MM.1S (cell line): ENCODE measurements around the gene QRICH1.

Experiments used
- EZH2 ChIP-seq: fragments of 300-600 bp; sonication (generic); optimal IDR thresholded peaks from 2 replicates; pipeline ENCODE3; 2017; ENCODE audit warnings: low read depth, mild to moderate bottlenecking, antibody characterized with exemption, low read length, mixed read lengths
- EZH2phosphoT487 ChIP-seq: fragments of 300-600 bp; sonication (generic); IDR thresholded peaks from 2 replicates; pipeline ENCODE4 v1.6.1; 2018; ENCODE audit warnings: antibody characterized with exemption, low read length
- TF ChIP-seq, protein P1 (sequence below): fragments of 300-600 bp; sonication (generic); IDR thresholded peaks from 2 replicates; pipeline ENCODE4 v1.5.1; 2016; ENCODE audit warnings: antibody characterized with exemption, low read length, mixed read lengths

GRCh38 chr3:49100046-49100615 is 6.3 kb upstream of the QRICH1 start:
- TF ChIP-seq, protein P1, sequence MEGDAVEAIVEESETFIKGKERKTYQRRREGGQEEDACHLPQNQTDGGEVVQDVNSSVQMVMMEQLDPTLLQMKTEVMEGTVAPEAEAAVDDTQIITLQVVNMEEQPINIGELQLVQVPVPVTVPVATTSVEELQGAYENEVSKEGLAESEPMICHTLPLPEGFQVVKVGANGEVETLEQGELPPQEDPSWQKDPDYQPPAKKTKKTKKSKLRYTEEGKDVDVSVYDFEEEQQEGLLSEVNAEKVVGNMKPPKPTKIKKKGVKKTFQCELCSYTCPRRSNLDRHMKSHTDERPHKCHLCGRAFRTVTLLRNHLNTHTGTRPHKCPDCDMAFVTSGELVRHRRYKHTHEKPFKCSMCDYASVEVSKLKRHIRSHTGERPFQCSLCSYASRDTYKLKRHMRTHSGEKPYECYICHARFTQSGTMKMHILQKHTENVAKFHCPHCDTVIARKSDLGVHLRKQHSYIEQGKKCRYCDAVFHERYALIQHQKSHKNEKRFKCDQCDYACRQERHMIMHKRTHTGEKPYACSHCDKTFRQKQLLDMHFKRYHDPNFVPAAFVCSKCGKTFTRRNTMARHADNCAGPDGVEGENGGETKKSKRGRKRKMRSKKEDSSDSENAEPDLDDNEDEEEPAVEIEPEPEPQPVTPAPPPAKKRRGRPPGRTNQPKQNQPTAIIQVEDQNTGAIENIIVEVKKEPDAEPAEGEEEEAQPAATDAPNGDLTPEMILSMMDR, result no peak
- TF ChIP-seq EZH2 (no peak), EZH2phosphoT487 (no peak)
